ENCODE measurements around the gene ZNF77. TPM values are rescaled to one million over a fixed set of nuclear protein-coding genes. Genes with fewer than 3 reads are reported as not detected.

The ZNF77 gene
- polyA plus RNA-seq, 1 donor from 2014 or later, result 13.0 TPM

DNA sequence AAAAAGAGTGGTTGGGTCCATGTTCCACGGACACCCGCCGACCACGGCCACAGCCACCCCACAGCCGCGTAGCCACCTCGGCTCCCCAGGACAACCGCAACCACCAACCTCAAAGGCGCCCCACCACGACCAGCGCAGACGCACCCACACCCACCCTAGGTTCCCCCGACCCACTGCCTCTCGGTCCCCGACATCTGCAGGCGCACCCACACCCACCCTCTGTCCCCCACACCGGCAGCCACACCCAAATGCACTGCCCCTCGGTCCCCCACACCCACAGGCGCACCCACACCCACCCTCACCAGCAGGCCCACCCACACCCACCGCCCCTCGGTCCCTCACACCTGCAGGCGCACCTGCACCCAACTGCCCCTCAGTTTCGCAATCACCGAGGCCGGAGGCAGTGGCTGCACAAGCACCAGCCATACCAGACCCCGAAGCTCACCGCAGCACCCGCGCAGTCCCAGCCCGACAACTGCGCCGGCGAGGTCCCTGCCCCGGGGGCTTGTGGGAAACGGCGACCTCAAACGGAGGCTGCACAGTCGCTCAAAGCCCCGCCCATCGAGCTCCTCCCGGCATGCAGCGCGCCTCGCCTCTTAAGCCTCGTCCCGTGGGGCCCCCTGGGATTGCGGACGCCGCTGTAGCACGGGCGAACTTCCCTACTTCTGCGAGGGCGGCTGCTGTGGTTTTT, 18.3 kb downstream of the ZNF77 start:
- no peaks in the 10 kb centered on the region for H4K20me1 ChIP-seq (ENCODE audit: insufficient read depth)
- H3K9me2 ChIP-seq (ENCODE audit: insufficient read depth, low read length), result no peaks in the 10 kb centered on the region
- H2AFZ ChIP-seq (ENCODE audit: low read depth, low read length), result no peak overlapping the region
- H3K79me2 ChIP-seq (replicated peaks; ENCODE audit: insufficient read depth, low read length), result no peaks in the 10 kb centered on the region
- no peak overlapping the region for H3K4me2 ChIP-seq (ENCODE audit: low read length)
- no peak overlapping the region for H3K4me3 ChIP-seq (ENCODE audit: low read length)
- H3F3A ChIP-seq (ENCODE audit: insufficient read depth, low read length, poor library complexity, severe bottlenecking), result no peaks in the 10 kb centered on the region
- no peak overlapping the region for H3K27ac ChIP-seq (ENCODE audit: low read length)
- H3K36me3 ChIP-seq (ENCODE audit: insufficient read depth, low read length), result no peaks in the 10 kb centered on the region
- H3K9ac ChIP-seq (ENCODE audit: low read length), result no peak overlapping the region
- no peaks in the 10 kb centered on the region for H3K27me3 ChIP-seq (ENCODE audit: insufficient read depth, low read depth, low read length)
- TF ChIP-seq, protein P1, sequence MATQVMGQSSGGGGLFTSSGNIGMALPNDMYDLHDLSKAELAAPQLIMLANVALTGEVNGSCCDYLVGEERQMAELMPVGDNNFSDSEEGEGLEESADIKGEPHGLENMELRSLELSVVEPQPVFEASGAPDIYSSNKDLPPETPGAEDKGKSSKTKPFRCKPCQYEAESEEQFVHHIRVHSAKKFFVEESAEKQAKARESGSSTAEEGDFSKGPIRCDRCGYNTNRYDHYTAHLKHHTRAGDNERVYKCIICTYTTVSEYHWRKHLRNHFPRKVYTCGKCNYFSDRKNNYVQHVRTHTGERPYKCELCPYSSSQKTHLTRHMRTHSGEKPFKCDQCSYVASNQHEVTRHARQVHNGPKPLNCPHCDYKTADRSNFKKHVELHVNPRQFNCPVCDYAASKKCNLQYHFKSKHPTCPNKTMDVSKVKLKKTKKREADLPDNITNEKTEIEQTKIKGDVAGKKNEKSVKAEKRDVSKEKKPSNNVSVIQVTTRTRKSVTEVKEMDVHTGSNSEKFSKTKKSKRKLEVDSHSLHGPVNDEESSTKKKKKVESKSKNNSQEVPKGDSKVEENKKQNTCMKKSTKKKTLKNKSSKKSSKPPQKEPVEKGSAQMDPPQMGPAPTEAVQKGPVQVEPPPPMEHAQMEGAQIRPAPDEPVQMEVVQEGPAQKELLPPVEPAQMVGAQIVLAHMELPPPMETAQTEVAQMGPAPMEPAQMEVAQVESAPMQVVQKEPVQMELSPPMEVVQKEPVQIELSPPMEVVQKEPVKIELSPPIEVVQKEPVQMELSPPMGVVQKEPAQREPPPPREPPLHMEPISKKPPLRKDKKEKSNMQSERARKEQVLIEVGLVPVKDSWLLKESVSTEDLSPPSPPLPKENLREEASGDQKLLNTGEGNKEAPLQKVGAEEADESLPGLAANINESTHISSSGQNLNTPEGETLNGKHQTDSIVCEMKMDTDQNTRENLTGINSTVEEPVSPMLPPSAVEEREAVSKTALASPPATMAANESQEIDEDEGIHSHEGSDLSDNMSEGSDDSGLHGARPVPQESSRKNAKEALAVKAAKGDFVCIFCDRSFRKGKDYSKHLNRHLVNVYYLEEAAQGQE (IDR thresholded peaks at IDR 0.05; ENCODE audit: borderline replicate concordance), result no peak
- TF ChIP-seq POLR2AphosphoS5 (IDR thresholded peaks at IDR 0.05) (no peak), MXI1 (conservative IDR thresholded peaks at IDR 0.05; ENCODE audit: poor library complexity, severe bottlenecking) (no peak), EP300 (conservative IDR thresholded peaks at IDR 0.05; ENCODE audit: poor library complexity, severe bottlenecking) (no peak), SMC3 (conservative IDR thresholded peaks at IDR 0.05; ENCODE audit: poor library complexity) (no peak), EZH2 (IDR thresholded peaks at IDR 0.05; ENCODE audit: borderline replicate concordance, insufficient read depth, low read length, poor library complexity, severe bottlenecking) (no peak), TAF1 (IDR thresholded peaks at IDR 0.05; ENCODE audit: low read depth) (no peak)
- TF ChIP-seq, protein P2, sequence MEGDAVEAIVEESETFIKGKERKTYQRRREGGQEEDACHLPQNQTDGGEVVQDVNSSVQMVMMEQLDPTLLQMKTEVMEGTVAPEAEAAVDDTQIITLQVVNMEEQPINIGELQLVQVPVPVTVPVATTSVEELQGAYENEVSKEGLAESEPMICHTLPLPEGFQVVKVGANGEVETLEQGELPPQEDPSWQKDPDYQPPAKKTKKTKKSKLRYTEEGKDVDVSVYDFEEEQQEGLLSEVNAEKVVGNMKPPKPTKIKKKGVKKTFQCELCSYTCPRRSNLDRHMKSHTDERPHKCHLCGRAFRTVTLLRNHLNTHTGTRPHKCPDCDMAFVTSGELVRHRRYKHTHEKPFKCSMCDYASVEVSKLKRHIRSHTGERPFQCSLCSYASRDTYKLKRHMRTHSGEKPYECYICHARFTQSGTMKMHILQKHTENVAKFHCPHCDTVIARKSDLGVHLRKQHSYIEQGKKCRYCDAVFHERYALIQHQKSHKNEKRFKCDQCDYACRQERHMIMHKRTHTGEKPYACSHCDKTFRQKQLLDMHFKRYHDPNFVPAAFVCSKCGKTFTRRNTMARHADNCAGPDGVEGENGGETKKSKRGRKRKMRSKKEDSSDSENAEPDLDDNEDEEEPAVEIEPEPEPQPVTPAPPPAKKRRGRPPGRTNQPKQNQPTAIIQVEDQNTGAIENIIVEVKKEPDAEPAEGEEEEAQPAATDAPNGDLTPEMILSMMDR (IDR thresholded peaks at IDR 0.05; ENCODE audit: poor library complexity, severe bottlenecking), result no peak
- no peaks in the 10 kb centered on the region for H3K9me3 ChIP-seq (ENCODE audit: low read length)

DNA sequence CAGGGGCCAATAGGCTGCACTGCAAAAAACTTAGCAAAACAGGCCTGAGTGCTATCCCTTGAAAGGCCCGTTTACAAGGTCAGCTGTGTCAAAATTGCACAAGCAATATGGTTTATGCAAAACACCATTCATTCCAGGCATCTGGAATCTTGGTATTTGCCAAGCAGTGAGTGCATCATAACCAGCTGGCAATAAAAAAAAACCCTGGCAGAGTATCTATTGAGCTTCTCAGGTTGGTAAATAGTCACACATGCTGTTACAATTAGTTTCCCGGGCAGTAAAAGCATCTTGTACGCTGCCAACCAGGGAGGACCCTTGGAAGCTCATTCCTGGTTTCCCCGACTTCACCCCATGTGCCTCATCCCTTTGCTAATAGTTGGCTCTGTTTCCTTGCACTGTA, 21.3 kb downstream of the ZNF77 start:
- Histone ChIP-seq H3K36me3 (ENCODE audit: insufficient read depth, low read length) (no peaks in the 10 kb centered on the region), H3K9me2 (ENCODE audit: insufficient read depth, low read length) (no peaks in the 10 kb centered on the region), H3K9ac (ENCODE audit: low read length) (no peak overlapping the region), H3K27ac (ENCODE audit: low read length) (no peak overlapping the region), H4K20me1 (ENCODE audit: insufficient read depth) (no peaks in the 10 kb centered on the region), H3K9me3 (ENCODE audit: low read length) (no peaks in the 10 kb centered on the region), H3K27me3 (ENCODE audit: insufficient read depth, low read depth, low read length) (no peaks in the 10 kb centered on the region), H3K4me3 (ENCODE audit: low read length) (no peak overlapping the region), H3K4me2 (ENCODE audit: low read length) (no peak overlapping the region), H3K79me2 (replicated peaks; ENCODE audit: insufficient read depth, low read length) (no peaks in the 10 kb centered on the region), H3F3A (ENCODE audit: insufficient read depth, low read length, poor library complexity, severe bottlenecking) (no peaks in the 10 kb centered on the region), H2AFZ (ENCODE audit: low read depth, low read length) (no peak overlapping the region)
- TF ChIP-seq SMC3 (conservative IDR thresholded peaks at IDR 0.05; ENCODE audit: poor library complexity) (no peak), MXI1 (conservative IDR thresholded peaks at IDR 0.05; ENCODE audit: poor library complexity, severe bottlenecking) (no peak), EZH2 (IDR thresholded peaks at IDR 0.05; ENCODE audit: borderline replicate concordance, insufficient read depth, low read length, poor library complexity, severe bottlenecking) (no peak), POLR2AphosphoS5 (IDR thresholded peaks at IDR 0.05) (no peak), TAF1 (IDR thresholded peaks at IDR 0.05; ENCODE audit: low read depth) (no peak), EP300 (conservative IDR thresholded peaks at IDR 0.05; ENCODE audit: poor library complexity, severe bottlenecking) (no peak), RAD21 (conservative IDR thresholded peaks at IDR 0.05) (no peak)
- TF ChIP-seq, protein P2 (IDR thresholded peaks at IDR 0.05; ENCODE audit: poor library complexity, severe bottlenecking), result no peak
